ENCODE measurements around the gene PIGH.
"Not testable (repeated sequence)": the region's sequence is repeated elsewhere in the genome, so short reads cannot be mapped to it uniquely, and the experiment has no call there.

PIGH gene

DNA sequence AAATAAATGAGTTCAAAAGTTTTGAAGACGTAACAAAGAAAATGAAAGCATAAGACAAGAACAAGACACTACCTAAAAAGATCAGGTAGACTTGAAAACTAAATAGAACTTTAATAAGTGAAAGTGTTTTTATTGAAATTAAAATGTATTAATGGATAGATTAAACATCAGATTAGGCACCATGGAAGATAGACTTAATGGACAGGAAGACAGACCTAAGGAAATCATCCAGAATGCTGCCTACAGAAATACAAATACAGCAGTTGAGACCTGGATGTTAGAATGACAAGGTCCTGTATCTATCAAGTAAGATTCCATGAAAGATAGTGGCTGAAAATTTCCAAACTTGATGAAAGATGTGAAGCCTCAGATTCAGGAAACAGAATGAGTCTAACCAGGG lies 55.5 kb downstream of the PIGH start:
- no peak for DNase-seq

DNA sequence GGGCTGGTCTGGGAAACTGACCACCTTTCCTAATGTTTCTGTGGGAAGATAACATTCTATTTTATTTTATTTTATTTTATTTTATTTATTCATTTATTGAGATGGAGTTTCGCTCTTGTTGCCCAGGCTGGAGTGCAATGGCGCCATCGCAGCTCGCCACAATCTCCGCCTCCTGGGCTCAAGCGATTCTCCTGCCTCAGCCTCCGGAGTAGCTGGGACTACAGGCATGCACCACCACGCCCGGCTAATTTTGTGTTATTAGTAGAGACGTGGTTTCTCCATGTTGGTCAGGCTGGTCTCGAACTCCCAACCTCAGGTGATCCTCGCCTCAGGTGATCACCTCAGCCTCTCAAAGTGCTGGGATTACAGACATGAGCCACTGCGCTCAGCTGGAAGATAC lies 57.4 kb downstream of the PIGH start:
- DNase-seq, result not testable (repeated sequence)

DNA sequence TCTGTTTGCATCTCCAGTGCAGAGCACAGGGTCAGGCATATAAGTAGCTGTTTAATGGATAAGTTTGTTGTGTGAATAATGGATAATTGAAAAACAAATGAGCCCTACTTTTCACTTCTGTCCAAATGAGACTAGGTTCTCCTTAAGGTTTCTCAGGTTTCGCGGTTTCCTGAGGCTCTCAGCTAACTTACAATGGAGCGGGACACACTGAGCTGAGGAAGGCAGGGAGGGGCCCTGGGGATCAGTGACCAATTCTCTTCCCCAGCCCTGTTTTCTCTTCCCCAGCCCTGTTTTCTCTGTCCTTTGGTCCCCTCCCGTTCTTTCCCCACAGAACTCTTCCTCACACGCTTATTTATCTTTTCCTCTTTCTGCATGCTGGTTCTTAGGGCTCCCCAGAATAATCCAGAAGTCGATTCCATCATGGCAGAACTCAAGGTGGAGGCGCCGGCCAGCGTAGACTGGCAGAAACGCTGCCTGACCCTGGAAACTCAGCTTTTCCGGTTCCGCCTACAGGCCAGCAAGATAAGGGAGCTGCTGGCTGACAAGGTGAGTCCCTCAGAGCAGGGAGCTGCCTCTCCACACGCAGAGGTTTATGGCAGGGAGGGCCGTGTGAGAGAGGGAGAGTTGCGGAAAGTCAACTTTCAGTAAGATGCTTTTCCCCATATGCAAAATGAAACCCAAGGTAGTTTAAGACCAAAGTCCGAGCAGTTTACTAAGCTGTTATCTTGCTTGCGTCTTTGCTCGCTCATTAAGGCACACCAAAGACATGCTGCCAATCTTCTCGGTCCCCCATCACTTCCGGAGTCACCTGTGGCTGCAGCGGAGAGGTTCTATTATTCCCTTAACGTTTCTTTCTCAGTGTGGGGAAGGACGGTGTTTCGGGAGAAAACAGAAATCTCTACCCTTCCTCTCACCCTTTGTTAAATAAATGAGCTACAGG lies 58.4 kb downstream of the PIGH start:
- no peak for DNase-seq
